ENCODE results near the gene TMEM72.

Gene TMEM72

DNA sequence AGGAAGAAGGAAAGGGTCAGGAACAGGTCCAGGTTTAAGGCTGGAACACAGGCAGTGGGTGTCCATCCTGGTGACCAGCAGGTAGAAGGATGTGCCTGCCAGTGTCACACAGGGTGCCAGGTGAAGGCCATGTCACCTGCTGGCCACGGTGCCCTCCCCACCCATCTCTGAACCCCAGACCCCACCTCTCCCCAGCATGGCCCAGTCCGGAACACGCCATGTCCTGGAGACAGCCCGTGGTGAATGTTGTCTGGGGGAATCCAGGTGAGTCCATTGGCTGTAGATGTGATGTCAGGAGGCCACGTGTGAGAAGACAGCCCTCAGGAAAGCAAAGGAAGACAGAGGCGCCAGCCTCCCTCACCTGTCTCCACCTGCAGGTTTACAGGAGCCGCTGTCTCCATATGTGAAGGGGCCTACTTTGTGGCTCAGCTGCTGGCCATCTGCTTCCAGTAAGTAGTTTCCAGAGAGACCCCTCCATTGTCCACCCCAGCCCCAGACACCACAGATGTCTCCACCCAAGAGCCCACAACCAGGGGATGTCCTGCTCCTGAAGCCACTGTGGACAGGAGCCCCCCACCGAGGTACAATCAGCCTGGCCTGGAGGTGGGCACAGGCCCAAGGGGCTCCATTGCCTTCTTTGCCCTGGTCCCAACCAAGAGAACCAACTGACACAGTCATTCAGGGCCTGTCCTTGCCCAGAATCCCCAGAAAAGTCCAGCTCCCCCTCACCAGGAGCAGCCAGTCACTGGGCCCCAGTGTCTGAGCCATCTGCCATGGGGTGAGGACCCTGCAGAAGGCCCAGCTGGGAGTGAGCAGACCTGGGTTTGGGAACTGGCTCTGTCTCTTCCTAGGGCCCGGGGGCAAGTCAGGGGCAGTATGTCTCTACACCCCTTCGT lies 20.7 kb downstream of the TMEM72 start:
- Histone ChIP-seq H3K27ac (no peak overlapping the region), H3K9ac (ENCODE audit: insufficient read length) (no peak overlapping the region), H3K4me3 (no peak overlapping the region), H3K36me3 (ENCODE audit: insufficient read depth, low read length) (no peaks in the 10 kb centered on the region), H3K9me3 (ENCODE audit: low read depth, low read length) (no peaks in the 10 kb centered on the region)
- TF ChIP-seq POLR2AphosphoS5 (IDR thresholded peaks at IDR 0.05; ENCODE audit: borderline replicate concordance, low read depth, low read length) (no peak), FOXP2 (optimal IDR thresholded peaks at IDR 0.05; ENCODE audit: control extremely low read depth, extremely low read length, insufficient read depth) (no peak), EZH2 (IDR thresholded peaks at IDR 0.05) (no peak)
- no peak for DNase-seq (ENCODE audit: low read depth, low spot score)

GRCh38 chr10:44932517-44933450 lies 21.6 kb downstream of the TMEM72 start:
- TF ChIP-seq EZH2 (IDR thresholded peaks at IDR 0.05) (no peak), FOXP2 (optimal IDR thresholded peaks at IDR 0.05; ENCODE audit: control extremely low read depth, extremely low read length, insufficient read depth) (no peak), POLR2AphosphoS5 (IDR thresholded peaks at IDR 0.05; ENCODE audit: borderline replicate concordance, low read depth, low read length) (no peak)
- no peak overlapping the region for H3K27ac ChIP-seq
- H3K4me3 ChIP-seq = no peak overlapping the region
- H3K9ac ChIP-seq (ENCODE audit: insufficient read length) = no peak overlapping the region
- H3K36me3 ChIP-seq (ENCODE audit: insufficient read depth, low read length) = no peaks in the 10 kb centered on the region
- DNase-seq (ENCODE audit: low read depth, low spot score) = no peak
- H3K9me3 ChIP-seq (ENCODE audit: low read depth, low read length) = no peaks in the 10 kb centered on the region

GRCh38 chr10:44933451-44934321 lies 22.5 kb downstream of the TMEM72 start:
- Histone ChIP-seq H3K27ac (no peak overlapping the region), H3K36me3 (ENCODE audit: insufficient read depth, low read length) (no peaks in the 10 kb centered on the region), H3K9me3 (ENCODE audit: low read depth, low read length) (no peaks in the 10 kb centered on the region), H3K4me3 (no peak overlapping the region), H3K9ac (ENCODE audit: insufficient read length) (no peak overlapping the region)
- no peak for DNase-seq (ENCODE audit: low read depth, low spot score)
- no peak for TF ChIP-seq POLR2AphosphoS5 (IDR thresholded peaks at IDR 0.05; ENCODE audit: borderline replicate concordance, low read depth, low read length)
- no peak for TF ChIP-seq FOXP2 (optimal IDR thresholded peaks at IDR 0.05; ENCODE audit: control extremely low read depth, extremely low read length, insufficient read depth)
- TF ChIP-seq EZH2 (IDR thresholded peaks at IDR 0.05) = no peak

DNA sequence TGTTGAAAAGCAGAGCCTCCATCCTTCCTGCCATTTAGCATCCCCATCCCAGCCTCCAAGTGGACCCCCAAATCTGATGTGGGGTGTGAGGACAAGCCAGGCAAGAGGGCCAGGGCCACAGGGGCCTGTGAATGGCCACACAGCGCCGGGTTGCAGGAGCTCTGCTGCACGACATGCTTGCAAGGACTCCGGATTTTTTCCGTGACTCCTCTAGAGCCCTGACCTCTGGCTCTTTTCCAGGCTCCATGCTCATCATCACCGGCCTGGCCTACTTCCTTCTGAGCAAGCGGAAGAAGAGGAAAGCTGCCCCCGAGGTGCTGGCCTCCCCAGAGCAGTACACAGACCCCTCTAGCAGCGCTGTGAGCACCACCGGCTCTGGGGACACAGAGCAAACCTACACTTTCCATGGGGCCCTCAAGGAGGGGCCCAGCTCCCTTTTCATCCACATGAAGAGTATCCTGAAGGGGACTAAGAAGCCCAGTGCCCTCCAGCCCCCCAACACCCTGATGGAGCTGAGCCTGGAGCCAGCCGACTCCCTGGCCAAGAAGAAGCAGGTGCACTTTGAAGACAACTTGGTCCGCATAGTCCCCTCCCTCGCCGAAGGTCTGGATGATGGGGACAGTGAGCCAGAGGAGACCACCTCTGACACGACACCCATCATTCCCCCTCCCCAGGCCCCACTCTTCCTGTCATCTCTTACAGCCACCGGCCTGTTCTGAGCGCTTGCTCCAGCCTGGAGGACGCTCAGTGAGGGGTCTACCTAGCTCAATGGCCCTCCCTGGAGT lies 23.5 kb downstream of the TMEM72 start:
- no peak overlapping the region for H3K9ac ChIP-seq (ENCODE audit: insufficient read length)
- no peaks in the 10 kb centered on the region for H3K36me3 ChIP-seq (ENCODE audit: insufficient read depth, low read length)
- no peak overlapping the region for H3K27ac ChIP-seq
- no peak overlapping the region for H3K4me3 ChIP-seq
- no peak for DNase-seq (ENCODE audit: low read depth, low spot score)
- TF ChIP-seq EZH2 (IDR thresholded peaks at IDR 0.05) = no peak
- TF ChIP-seq POLR2AphosphoS5 (IDR thresholded peaks at IDR 0.05; ENCODE audit: borderline replicate concordance, low read depth, low read length) = no peak
- TF ChIP-seq FOXP2 (optimal IDR thresholded peaks at IDR 0.05; ENCODE audit: control extremely low read depth, extremely low read length, insufficient read depth) = no peak
- H3K9me3 ChIP-seq (ENCODE audit: low read depth, low read length) = no peaks in the 10 kb centered on the region

DNA sequence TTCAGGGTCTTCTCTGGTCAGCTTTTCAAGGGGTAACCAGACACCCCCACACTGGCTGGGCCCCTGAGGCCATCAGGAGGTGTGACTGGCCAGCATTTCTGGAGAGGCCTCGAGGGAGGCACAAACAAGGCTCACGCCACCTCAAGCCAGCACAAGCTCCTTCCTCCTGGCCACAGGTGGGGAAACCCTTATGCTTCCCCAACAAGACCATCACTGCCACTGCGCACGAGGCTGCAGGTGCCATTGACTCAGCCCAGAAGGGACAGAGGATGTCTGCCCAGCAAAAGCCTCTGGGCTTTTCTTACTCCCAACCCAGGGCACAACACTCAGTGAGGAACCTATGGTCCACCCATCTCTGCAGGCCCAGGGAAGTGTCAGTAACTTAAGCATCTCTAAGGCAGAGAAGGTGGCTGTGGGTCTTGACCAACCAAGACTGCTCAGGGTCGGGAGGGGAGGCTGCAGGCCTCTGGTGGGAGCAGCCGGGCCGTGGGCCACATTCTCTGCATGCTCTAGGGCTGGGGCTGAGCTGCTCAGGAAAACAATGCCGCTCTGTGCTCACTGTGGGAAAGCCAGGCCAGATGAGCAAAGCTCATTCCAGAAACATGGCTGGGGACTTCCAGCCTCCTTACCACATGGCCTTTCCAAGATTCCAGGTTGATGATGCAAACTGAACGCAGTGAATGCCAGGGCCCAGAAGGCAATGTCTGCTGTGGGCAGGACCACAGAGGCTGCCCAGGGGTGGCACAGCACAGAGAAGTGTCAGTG lies 24.2 kb downstream of the TMEM72 start:
- TF ChIP-seq EZH2 (IDR thresholded peaks at IDR 0.05) = no peak
- TF ChIP-seq POLR2AphosphoS5 (IDR thresholded peaks at IDR 0.05; ENCODE audit: borderline replicate concordance, low read depth, low read length) = no peak
- TF ChIP-seq FOXP2 (optimal IDR thresholded peaks at IDR 0.05; ENCODE audit: control extremely low read depth, extremely low read length, insufficient read depth) = no peak
- Histone ChIP-seq H3K4me3 (no peak overlapping the region), H3K36me3 (ENCODE audit: insufficient read depth, low read length) (no peaks in the 10 kb centered on the region), H3K9ac (ENCODE audit: insufficient read length) (no peak overlapping the region), H3K27ac (no peak overlapping the region), H3K9me3 (ENCODE audit: low read depth, low read length) (no peaks in the 10 kb centered on the region)
- DNase-seq (ENCODE audit: low read depth, low spot score) = no peak

DNA sequence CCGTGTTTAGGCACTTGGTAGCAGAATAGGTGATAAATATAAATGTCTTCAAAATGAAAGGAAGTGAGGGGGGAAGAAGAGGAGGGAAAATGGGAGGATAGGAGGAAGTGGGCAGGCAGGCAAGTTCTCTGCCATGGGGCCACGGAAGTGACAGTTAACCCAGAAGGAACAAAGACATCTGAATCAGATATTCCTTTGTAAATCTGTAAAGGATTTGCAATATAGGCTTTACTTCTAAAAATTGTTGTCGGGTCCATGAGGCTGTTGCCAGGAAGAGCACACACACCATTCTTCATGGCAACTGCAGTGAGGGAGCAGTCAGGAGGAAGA lies 24.8 kb downstream of the TMEM72 start:
- Histone ChIP-seq H3K9ac (ENCODE audit: insufficient read length) (no peak overlapping the region), H3K27ac (no peak overlapping the region)

More for the DNA sequence above, 24.8 kb downstream of the TMEM72 start:
- no peak for DNase-seq (ENCODE audit: low read depth, low spot score)
- H3K4me3 ChIP-seq = no peak overlapping the region
- no peaks in the 10 kb centered on the region for H3K9me3 ChIP-seq (ENCODE audit: low read depth, low read length)
- H3K36me3 ChIP-seq (ENCODE audit: insufficient read depth, low read length) = no peaks in the 10 kb centered on the region
- TF ChIP-seq EZH2 (IDR thresholded peaks at IDR 0.05) (no peak), POLR2AphosphoS5 (IDR thresholded peaks at IDR 0.05; ENCODE audit: borderline replicate concordance, low read depth, low read length) (no peak), FOXP2 (optimal IDR thresholded peaks at IDR 0.05; ENCODE audit: control extremely low read depth, extremely low read length, insufficient read depth) (no peak)
